NCI-H187 treated with DMSO at 0.1 percent for 48 hours (cell line): ENCODE data around the gene TDG.

Experiments
- DNase-seq: peaks from one replicate; lab custom pipeline; 2025; lab: John Stamatoyannopoulos, UW

The TDG gene

GRCh38 chr12:103965590-103966504, at the start of gene TDG:
Gene TDG, plus strand, starts transcription at chr12:103965872. Its CDS starts 166 bp downstream, at chr12:103966038.
- DNase-seq, result peak; percentile 99

DNA sequence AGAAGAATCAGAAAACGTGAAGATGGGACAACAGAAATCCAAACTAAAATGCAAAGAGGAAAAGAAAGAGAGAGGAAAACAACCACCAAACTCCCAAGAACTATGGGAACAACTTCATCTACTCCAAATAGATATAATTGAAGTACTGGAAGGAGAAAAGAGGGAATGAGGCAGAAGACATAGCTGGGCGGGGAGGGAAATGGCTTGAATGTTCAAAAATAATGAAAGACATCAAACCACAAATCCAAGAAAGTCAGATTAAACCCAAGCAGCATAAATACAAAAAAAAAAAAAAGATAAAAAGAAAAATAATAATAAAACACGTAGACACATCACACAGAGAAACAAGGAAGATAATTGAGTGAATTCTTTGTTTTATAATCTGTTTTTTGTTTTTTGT, 47.8 kb upstream of the TDG start:
- DNase-seq, result no peak

DNA sequence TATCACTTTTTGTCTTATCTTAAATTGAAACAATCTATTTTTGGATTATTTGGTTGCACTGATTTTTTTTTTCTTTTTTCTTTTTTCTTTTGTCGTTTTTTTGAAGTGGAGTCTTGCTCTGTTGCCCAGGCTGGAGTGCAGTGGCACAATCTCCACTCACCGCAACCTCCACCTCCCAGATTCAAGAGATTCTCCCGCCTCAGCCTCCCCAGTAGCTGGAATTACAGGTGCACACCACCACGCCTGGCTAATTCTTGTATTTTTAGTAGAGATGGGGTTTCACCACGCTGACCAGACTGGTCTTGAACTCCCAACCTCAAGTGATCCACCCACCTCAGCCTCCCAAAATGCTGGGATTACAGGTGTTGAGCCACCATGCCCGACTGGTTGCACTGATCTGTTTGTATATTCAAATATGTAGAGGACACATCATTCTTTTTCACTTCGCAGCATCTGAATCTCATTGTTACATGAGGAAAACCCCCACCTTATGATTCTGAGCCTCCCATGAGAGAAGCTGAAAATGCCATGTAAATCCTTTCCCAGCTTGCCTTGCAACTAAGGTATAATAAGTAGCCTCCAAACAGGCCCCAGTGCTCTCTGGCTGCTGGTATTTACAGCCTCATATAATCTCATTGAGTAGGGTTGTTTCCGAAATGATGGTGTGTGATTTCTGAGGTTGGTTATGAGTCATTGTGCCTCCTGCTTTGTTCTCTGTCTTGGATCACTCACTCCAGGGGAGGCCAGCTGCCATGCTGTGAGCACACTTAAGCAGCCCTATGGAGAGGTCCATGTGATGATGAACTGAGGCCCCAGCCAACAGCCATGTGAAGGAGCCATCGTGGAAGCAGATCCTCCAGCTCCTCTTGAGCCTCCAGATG, 40.7 kb upstream of the TDG start:
- no peak for DNase-seq

GRCh38 chr12:103928682-103929045, 37.0 kb upstream of the TDG start:
- no peak for DNase-seq

DNA sequence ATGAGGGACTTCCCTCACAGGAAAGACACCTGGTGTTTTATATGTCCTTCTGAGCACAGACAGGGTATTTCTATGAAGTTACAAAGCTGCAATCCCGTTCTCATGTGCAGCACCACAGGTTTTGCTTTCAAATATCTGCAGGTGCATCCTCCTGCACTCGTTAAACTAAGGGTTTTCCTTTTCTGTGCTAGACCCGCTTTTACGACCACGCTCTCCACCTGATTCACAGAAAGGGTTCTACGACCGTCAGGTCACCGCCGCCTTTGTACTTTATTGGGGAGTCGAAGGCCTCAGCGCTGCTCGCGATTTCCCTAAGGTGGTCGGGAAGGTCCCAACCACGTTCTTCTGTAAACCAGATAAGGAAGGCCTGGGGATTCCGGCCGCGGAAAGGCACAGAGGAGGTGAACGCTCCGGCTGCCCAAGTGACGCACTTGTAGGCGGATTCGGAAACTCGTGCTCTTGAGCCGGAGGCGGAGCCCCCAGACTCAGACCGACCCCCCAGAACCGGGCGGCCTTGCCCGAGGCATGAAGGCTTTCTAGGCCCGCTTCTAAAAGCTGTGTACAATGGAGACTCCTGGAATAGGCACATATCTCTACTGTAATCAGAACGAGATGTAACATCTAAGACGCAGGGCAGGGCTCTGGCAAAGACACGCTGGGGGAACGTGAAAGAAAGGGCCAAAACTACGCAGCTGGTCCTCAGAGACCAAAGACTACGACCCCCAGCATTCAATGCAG, 36.5 kb upstream of the TDG start:
- DNase-seq, result no peak

DNA sequence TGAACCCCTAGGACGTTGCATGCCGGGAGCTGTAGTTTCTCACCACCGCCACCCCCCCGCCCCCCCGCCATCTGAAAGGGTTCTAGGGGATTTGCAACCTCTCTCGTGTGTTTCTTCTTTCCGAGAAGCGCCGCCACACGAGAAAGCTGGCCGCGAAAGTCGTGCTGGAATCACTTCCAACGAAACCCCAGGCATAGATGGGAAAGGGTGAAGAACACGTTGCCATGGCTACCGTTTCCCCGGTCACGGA, 36.0 kb upstream of the TDG start:
- peak; percentile 83 for DNase-seq

DNA sequence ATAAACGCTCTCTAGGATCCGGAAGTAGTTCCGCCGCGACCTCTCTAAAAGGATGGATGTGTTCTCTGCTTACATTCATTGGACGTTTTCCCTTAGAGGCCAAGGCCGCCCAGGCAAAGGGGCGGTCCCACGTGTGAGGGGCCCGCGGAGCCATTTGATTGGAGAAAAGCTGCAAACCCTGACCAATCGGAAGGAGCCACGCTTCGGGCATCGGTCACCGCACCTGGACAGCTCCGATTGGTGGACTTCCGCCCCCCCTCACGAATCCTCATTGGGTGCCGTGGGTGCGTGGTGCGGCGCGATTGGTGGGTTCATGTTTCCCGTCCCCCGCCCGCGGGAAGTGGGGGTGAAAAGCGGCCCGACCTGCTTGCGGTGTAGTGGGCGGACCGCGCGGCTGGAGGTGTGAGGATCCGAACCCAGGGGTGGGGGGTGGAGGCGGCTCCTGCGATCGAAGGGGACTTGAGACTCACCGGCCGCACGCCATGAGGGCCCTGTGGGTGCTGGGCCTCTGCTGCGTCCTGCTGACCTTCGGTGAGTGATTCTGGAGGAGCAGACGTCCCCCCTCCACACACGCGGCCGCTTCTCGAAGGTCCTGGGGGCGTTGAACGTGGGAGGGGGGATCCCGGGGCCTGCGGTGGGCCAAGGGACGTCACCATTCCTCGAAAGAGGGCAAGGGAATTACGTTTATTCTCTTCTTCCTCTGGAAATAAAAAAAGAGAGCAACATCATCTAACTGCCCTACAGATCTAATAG, 35.5 kb upstream of the TDG start, which contains the start of gene HSP90B1:
HSP90B1 (plus strand) TSS at position 377 of the 753 bp plus-strand sequence; CDS start at position 483, 106 bp downstream.
- peak; percentile 99 for DNase-seq

DNA sequence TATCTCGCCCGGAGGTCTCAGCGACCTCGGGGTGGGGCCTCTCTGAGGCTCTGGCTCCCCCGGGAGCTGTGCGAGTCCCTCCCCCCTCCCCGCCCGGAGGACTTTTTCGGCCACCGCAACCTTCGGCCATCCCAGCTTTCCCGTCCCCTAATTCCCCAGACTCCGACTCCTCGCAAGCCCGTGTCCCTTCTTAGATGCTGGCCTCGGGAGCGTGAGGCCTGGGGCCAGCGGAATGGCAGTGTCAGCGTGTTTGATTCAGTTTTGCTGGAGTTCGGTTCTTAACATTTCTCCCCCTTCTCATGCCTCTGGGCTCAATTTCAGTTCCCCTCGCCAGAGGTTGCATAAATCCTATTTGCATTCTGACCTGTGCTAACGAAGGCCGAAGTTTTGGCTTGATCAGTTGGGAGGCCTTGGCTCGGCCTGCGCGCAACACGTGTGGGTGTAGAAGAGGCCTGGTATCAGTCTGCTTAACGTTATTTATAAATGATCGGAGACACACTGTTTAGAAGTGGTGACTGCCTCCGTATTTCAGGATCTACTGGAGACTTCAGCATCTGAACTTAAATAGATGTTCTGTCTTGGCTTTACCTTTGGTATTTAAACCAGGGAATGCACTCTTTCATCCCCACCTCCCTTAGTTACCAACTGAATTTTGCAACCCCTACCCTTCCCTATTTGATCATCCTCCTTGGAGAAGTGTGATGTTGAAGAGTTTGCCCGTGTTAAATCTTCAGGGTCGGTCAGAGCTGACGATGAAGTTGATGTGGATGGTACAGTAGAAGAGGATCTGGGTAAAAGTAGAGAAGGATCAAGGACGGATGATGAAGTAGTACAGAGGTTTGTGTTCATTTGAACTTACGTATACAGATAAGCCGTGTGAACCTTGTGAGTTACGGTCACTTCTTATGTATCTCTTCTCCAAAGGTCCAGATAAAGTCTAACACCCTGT, 34.6 kb upstream of the TDG start:
- no peak for DNase-seq

DNA sequence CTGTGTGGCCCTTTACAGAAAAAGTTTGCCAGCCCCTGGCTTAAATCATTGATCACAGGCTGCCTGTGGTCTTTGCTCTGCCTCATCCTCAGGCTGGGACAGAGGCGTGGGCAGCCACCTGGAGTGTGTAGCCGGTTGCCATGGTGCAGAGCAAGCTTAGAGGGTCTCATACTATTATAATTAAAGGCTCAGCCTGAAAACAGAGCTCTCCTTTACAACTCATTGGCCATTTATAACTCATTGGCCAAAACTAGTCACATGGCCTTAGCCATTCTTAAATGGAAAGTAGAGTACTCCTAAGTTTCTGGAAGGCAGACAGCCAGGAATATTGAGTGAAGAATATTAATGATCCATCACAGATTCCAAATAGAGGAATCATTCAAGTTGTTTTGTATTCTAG, 32.4 kb upstream of the TDG start:
- DNase-seq, result no peak

DNA sequence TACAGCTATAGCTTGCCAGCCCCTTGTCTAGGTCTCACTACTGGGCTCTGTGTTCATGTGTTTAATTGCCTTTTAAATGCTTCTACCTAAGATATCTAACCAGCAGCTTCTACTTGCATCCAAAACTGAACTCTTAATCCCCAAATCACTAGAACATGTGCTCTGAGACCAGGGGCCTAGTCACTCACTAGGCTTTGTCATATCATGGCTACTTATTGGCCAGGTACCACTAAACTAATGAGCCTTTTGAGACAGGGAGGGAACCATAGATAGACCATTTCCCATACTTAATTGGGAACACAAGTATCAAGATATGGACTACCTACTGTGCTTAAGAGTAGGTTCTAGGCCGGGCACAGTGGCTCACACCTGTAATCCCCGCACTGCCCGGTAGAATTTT, 29.0 kb upstream of the TDG start:
- no peak for DNase-seq

- DNase-seq, result no peak
Measured at GRCh38 chr12:103944964-103945363, 20.7 kb upstream of the TDG start.

GRCh38 chr12:103947871-103948555, 17.7 kb upstream of the TDG start:
- no peak for DNase-seq

DNA sequence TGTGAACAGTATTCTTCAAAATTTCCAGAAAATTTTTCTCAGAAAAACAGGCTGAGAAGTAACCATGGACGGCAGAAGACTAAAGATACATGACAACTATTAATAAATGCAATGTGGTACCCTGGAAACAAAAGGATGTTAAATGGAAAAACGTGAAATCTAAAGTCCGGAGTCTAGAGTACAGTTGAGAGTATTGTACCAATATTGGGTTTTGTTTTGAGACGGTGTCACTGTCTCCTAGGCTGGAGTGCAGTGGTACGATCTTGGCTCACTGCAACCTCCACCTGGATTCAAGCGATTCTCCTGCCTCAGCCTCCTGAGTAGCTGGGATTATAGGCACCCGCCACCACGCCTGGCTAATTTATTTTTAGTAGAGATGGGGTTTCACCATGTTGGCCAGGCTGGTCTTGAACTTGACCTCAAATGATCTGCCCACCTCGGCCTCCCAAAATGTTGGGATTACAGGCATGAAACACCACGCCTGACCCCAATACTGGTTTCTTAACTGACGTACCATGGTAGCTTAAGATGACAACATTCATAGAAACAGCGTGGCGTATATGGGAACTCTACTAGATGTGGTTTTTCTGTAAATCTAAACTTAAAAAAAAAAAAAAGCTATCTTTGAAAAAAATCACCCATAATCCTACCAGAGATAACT, 16.8 kb upstream of the TDG start:
- no peak for DNase-seq

GRCh38 chr12:103952497-103952896, 13.2 kb upstream of the TDG start:
- DNase-seq, result no peak

GRCh38 chr12:103955811-103956508, 9.7 kb upstream of the TDG start:
- DNase-seq, result no peak

GRCh38 chr12:103956509-103957027, 9.1 kb upstream of the TDG start:
- no peak for DNase-seq

DNA sequence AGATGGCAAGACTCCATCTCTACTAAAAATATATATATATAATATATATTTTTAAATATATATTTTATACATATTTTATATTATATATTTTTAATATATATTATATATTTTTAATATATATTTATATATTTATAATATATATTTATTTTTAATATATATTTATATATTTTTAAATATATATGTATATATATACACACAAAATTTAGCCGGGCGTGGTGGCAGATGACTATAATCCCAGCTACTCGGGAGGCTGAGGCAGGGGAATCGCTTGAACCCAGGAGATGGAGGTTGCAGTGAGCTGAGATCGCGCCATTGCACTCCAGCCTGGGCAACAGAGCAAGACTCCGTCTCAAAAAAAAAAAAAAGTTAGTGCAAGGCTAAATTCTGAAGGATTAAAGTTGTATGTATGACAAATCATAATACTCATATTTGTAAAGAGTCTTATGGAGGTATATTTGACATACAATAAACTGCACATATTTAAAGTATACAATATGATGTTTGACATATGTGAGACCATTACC, 7.7 kb upstream of the TDG start:
- DNase-seq, result no peak

GRCh38 chr12:103958621-103959020, 7.1 kb upstream of the TDG start:
- no peak for DNase-seq
